HUDEP-2 (cell line): ENCODE data around the gene DBI.
"Not testable (repeated sequence)": the region's sequence is repeated elsewhere in the genome, so short reads cannot be mapped to it uniquely, and the experiment has no call there.

Experiments
- DNase-seq, 76 experiments: peaks; one replicate each; lab custom pipeline; 2025; ENCODE audit not compliant: unreplicated experiment in 76 of 76; lab: John Stamatoyannopoulos, UW

The DBI gene

DNA sequence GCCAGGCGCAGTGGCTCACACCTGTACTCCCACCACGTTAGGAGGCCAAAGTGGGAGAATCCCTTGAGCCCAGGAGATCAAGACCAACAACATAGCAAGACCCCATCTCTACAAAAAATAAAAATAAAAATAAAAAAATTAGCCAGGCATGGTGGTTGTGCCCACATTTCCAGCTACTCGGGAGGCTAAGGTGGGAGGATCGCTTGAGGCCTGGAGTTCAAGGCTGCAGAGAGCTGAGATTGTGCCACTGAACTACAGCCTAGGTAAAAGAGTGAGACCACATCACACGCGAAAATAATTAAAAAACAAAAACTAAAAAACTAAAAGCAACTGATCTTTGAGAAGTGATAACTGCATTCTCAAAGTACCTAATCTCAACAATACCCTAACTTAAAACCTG is 2.0 kb upstream of the DBI start:
- DNase-seq, result no peak

DNA sequence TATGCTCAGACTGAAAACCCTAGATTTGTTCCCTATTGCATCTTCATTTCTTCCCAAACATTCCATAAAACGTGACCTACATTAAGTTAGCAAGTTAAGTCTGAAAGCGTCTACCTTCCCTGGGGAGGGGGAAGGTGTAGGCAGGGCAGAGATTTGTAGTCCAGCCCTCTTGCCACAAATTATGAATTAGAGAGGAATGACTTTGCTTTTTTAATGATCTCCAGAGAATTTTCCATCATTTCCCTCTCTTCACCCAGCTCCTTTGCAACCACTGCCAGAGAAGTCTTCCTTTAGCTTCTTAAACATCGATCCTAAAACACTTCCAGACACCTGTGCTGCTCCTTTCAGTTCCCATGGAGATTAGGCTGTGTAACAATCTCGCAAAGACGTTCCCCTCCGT is 1.3 kb upstream of the DBI start:
- no peak for DNase-seq

DNA sequence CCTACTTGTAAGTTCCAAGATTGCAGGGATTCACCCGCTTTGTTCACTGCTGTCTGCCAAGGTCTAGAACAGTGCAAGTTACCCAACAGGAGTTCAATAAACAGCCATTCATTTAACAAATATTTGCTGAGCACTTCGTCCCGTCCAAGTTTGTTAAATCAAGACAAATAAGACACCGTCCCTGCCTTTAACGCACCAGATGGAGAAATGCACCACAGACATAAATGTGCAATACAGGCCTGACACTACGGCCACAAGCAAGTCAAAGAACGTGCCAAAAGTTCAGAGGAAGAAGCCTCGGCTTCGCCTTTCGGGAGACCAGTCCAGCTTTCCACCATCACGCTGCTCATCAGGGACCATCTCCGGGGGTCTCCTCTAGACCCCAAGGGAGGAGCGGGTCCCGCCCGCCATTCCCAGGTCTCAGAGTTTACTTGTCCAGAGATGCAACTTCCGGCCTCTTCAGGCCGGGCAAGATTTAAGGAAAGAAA is 572 bp upstream of the DBI start:
- DNase-seq, result peak in 3 of 76 experiments; percentile 28 to 65 (median 45)

DNA sequence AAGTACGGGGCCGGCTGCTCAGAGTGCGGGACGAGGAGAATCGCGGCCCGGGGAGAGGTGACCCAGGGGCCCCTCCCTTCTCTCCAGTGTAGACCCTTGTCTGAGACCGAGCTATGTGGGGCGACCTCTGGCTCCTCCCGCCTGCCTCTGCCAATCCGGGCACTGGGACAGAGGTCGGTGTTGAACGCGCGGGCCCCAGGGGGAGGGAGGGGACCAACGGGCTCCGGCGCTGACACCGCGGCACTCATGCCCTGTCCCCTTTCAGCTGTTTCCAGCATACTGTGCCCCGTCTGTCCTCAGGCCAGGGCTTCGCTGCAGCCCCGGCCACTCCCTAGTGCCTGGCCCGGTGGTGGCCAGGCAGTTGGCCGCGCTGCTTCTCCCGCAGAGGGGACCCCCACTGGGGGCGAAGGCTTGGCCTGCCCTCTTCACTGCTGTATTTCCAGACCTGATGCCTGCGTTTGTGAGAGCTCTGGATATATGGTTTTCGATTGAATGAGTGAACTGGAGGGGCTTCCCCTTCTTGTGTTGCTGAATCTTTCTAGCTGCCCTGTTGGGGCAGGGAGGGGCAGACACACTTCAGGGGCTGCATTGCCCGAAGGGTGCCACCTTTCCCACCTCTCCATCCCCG is 809 bp downstream of the DBI start:
- peak in 8 of 76 experiments; percentile 1 to 28 (median 8) for DNase-seq

DNA sequence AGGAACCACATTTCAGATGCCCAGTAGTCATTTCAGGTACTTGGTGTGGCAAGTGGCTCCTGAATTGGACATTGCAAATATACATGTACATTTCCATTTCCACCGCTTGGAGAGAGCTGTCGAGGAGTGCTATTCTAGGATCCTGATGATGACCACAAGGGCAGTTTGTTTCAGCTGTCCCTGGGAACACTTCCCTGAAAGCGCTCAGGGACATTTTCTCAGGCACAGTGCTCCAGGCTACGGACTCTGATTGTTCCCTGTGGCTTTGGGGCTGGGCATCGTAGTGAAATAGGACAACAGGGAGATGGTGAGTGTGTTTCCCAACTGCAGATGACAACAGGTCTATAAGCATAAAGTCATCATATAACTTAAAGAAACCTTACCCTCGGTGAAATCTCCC is 3.1 kb downstream of the DBI start:
- no peak for DNase-seq

DNA sequence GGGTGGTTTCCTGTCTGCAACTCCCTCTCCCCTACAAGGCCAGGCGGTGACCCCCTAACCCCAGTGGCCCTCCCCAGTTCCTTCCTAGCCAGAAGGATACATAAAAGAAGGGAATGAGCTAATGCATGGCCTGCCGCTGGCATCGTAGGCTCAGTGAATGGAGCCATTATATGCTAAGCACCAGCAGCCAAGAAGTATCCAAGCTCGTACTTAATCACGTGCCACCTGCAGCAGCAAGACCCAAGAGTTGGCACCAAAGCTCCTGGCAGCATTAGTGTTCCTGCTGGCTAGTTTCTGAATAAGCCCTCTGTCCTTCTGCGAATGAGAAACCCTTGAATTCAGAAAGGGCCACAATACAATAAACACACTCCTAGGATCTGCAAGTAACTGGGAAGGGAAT is 4.3 kb downstream of the DBI start:
- DNase-seq, result no peak

DNA sequence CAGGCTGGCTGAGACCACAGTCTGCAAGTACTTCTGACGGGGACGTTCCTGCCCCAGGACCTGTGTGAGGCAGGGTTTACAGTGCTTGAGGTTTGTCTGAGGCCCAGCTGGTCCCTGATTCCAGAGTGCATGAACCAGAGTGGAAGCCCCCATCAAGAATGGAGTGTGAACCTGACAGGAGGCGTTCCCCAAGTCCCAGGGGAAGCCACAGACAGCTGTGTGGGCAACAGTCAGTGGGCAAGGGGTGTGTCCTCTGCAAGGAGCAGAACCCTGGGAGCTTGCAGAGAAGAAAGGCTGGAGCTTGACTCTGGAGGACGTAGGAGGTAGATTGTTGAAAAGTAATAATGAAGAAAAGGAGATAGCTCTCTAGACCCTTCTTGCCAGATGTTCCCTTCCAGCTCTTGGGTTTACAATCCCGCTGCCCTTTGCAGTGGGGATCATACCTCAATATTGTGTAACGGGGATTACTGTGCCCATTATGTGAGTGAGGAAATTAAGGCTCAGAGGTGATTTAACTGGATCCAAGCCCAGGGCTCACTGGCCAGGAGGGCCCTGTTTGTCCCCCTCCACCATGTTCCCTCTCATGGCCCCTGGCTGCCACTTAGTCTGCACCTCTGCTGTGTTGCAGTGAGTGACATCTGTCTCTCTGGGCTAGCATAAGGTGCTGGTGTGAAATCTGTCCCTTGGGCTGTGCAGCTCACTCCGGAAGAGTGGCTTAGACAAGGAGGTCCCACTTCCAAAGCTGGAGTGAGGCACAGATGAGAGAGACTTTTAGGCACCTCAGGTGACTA is 6.2 kb downstream of the DBI start:
- DNase-seq, result no peak

DNA sequence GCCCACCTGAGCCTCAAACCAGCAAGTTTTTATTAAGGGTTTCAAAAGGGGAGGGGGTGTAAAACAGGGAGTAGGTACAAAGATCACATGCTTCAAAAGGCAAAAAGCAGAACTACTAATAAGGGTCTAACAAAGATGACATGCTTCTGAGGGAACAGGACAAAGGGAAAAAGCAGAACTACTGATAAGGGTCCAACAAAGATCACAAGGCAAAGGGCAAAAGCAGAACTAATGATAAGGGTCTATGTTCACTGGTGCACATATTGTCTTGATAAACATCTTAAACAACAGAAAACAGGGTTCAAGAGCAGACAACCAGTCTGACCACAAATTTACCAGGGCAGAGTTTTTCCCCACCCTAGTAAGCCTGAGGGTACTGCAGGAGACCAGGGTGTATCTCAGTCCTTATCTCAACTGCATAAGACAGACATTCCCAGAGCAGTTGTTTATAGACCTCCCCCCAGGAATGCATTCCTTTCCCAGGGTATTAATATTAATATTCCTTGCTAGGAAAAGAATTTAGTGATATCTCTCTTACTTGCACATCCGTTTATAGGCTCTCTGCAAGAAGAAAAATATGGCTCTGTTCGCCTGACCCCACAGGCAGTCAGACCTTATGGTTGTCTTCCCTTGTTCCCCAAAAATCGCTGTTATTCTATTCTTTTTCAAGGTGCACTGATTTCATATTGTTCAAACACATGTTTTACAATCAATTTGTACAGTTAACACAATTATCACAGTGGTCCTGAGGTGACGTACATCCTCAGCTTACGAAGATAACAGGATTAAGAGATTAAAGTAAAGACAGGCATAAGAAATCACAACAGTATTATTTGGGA is 7.3 kb downstream of the DBI start:
- DNase-seq, result peak in 4 of 76 experiments; percentile 13 to 37 (median 28)

DNA sequence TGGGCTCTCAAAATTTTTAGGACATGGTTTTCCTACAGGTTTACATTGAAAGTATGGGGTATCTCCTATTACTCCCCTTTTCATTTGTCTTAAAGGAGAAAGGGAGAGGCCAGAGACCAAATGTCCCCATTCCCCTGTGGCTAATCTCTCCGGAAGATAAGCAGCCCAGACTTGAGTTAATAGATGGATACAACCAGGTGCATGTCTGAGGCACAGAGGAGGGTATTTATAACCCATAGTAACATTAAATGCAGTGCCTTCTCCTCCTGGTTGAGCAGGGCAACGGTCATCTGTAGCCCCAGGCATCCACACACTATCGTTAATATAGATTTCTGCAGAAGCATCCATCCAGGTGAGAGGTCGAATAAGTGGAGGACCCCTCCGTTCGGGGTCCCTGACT is 9.6 kb downstream of the DBI start:
- DNase-seq, result not testable (repeated sequence)

DNA sequence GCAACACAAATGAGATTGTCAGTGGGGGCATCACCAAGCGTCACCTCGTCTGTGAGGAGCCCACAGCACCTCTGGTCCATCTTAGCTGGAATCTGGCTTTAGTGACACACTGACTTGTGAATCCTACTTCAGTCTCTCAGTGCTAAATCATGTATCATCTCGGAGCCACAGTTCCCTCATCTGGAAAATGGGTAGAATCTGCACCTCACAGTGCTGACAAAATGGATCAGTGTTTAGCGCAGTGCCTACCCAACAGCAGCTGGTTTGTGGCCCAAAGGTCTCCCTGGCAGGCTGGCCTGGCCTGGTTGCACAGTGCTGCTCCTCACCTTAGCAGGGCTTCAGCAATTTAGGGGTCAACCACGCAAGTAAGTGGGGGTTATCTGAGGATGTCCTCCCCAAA is 10.0 kb downstream of the DBI start:
- no peak for DNase-seq

DNA sequence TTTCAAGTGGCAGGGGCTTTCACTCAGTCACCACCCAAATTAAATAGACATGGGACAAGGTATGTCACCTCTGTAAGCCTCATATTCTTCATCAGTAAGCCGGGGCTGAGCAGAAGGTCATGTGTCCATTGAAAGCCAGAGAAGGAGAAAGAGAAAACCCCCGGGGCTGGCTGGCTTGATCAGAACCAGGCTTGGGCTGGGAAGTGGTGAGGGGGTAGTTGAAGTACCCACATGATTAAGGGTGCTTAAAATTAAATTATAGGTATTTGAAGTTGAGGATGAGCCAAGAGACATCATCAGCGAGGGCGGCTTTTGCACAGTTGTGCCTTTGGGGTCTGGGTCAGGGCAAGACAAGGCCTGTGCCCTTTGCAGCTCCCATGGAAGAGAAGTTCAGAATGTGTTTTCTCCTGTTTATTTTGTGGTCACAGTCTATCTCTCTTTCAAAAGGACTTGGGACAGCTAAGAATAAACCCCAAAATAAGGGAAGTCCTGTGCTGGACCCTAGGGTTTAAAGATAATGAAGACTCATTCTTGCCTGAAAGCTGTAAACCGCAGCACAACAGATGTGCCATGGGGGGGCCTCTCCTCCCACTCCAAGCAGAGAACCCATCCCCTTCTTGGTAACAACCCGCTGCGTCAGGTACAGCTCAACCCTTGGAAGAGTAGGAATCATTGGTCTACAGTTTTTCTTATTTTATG is 10.7 kb downstream of the DBI start:
- no peak for DNase-seq

DNA sequence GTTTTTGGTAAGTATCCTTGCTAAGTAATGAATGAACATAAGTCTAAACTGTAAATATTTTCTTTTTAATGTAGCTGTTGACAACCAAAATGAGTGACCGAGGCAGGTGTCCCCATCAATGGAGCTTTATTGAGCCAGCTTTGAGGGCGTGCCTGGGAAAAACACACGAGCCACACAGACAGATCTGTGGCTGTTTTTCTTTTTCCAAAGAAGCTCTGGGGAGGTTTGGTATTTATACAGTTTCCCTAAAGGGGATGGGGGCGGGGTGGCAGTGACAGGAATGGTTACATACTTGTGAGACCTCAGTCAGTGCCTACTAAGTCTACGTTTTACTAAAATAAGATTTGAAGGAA is 11.2 kb downstream of the DBI start:
- no peak for DNase-seq

DNA sequence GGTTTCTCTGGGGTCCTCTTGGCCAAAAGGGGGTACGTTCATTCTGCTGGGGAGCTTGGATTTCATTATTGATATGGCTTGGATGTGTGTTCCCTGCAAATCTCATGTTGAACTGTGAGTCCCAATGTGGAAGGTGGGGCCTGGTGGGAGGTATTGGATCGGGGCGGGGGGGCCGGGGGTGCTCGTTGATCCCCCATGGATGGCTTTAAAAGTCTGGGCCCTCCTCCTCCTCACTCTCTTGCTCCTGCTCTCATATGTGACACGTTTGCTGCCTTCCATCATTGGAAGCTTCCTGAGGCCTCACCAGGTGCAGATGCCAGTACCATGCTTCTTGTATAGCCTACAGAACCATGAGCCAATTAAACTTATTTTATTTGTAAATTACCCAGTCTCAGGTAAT is 11.8 kb downstream of the DBI start:
- no peak for DNase-seq

DNA sequence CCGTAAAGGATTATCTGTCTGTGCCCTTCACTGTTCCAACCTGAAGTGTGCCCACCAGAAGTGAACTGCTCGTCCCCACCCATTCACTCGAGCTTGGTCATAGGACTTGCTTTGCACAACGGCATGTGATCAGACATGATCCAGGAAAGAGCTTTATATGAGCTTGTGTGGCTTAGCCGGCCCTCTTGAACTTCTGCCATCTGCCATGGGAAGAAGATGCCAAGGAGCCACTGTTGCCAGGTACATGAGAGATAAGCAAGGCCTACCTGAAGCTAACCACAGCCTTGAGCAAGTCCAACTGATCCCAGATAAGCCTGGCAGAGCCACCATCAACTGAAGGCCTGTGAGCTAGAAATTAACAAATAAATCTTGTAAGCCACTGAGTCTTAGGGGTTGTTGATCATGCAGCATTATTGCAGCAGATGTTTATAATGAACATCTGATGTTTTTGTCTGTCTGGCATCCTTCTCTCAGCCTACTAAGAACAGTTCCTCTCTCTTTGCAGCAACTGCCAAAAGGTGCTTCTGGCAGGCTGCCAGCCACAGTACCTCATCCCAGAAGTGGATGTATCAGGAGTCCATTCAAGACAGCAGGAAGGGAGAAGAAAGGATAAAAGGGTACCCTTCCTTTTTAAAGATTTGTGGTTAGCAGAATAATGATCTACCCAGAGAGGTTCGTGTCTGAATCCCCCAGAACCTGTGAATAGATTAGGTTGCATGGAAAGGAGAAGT is 16.8 kb downstream of the DBI start:
- DNase-seq, result no peak

DNA sequence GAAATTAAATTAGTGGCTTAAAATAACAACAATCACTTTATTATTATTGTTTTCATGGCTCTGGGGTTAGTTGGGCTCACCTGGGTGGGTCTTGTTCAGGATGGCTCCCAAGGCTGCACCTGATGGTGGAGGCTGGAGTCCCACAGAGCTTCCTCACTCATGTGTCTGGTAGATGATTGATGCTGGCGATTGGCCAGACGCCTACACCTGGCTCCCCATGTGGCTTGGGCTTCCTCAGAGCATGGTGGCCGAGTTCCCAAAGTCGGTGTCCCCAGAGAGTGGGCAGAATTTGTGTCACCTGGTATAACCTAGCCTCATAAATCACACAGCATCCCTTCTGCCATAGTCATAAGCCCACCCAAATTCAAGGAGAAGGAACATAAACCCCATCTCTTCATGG is 18.2 kb downstream of the DBI start:
- DNase-seq, result no peak

DNA sequence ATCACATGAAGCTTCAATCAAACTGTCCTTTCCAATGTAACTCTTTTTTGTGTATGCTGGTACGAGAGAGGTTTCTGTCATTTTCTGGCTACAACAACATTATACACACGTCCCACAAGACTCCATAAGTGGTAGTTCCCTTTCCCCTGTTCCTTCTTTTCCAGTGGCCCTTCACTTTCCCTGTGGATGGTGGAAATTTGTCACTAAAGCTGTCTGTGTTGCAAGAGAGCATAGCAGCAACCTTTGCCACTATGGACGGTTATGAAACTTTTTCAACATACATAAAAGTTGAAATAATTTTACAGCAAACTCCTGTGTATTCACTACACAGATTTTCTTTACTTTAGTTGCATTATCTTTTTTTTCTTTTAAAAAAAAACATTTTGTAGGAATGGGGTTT is 18.7 kb downstream of the DBI start:
- DNase-seq, result no peak

DNA sequence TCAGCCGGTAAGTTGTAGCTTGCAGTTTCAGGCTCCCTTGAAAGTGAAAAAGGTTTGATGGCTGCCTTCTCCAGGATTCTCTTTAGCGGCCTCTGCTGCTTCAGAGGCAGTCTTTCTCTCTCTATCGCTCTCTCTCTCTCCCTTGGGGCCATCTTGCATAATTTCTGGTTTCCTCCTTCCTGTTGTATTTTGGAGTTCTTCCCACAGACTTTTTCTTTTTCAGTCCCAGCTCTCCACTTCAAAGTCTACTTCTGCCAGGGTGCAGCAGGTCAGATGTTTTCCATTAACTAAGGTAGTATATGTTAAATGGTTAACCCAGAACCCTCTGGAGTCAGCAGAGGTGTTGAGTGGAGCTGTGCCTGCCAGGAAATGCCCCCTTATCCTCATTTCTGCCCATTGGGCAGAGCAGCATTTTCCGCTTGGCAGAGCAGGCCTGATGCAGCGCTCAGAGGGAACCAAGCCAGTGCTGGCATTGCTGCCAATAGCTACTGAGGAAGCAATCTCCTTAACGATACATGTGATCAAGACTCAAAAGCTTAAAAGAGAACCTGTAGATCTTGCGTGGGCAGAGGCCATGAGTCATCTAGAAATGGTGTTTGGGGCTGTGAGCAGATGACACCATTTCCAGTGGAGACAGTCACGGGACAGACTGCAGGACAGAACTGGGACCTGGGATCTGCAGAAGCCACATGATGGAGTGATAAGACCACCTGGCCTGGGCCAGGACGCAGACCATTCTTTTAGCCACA is 20.8 kb downstream of the DBI start:
- DNase-seq, result peak in 48 of 76 experiments; percentile 1 to 82 (median 24)

DNA sequence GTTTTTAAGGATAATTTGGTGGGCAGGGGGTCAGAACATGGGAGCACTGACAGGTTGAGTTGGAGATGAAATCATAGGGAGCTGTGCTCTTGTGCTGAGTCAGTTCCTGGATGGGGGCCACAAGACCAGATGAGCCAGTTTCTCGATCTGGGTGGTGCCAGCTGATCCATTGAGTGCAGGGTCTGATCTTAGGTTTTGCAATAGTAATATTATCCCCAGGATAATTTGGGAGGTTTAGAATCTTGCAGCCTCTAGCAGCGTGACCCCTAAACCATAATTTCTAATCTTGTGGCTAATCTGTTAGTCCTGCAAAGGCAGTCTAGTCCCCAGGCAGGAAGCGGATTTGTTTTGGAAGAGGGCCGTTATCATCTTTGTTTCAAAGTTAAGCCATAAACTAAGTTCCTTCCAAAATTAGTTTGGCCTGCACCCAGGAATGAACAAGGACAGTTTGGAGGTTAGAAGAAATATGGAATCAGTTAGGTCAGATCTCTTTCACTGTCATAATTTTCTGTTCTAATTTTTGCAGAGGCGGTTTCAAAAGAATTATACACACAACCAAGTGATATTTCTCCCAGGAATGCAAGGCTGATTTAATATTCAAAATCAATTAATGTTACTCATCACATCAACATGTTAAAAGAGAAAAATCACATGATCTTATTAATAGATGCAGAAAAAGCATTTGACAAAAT is 23.0 kb downstream of the DBI start:
- DNase-seq, result peak in 14 of 76 experiments; percentile 1 to 33 (median 10)
